Nephron progenitor cell (in vitro differentiated cells): ENCODE data around the gene CD8B.

ENCODE experiments used
- DNase-seq: peaks from one replicate; pipeline ENCODE4 v3.0.0; 2021
- H3K27ac Mint-ChIP-seq: 2 replicates; pipeline ENCODE4 v1.8.0; 2021; ENCODE audit warnings: mild to moderate bottlenecking, moderate library complexity, mixed read lengths
- H3K27me3 Mint-ChIP-seq: 2 replicates; pipeline ENCODE4 v1.8.0; 2021; ENCODE audit warnings: mild to moderate bottlenecking, low read depth, mixed read lengths; ENCODE audit not compliant: poor library complexity
- H3K36me3 Mint-ChIP-seq: 2 replicates; pipeline ENCODE4 v1.8.0; 2021; ENCODE audit warnings: low read depth, mixed read lengths
- H3K4me1 Mint-ChIP-seq: 2 replicates; pipeline ENCODE4 v1.8.0; 2021; ENCODE audit warnings: mixed read lengths
- H3K4me3 Mint-ChIP-seq: 2 replicates; pipeline ENCODE4 v1.8.0; 2021; ENCODE audit warnings: mild to moderate bottlenecking, moderate library complexity, mixed read lengths
- H3K9me3 Mint-ChIP-seq: 2 replicates; pipeline ENCODE4 v1.8.0; 2021; ENCODE audit warnings: mild to moderate bottlenecking, moderate library complexity, mixed read lengths
- CTCF ChIP-seq: fragments of 200-600 bp; sonication (generic); IDR thresholded peaks from 2 replicates; pipeline ENCODE4 v1.5.0; 2021; ENCODE audit warnings: antibody characterized with exemption

The CD8B gene

GRCh38 chr2:86800856-86801567, 60.7 kb downstream of the CD8B start:
- Mint-ChIP-seq H3K4me1 (no peaks in the 10 kb centered on the region), H3K36me3 (peaks cover 12% of the 10 kb centered on the region), H3K27me3 (peaks cover 19% of the 10 kb centered on the region), H3K9me3 (peaks cover 25% of the 10 kb centered on the region), H3K27ac (no peak overlapping the region), H3K4me3 (no peak overlapping the region)
- no peak for TF ChIP-seq CTCF
- DNase-seq = no peak

GRCh38 chr2:86794861-86795260, 66.8 kb downstream of the CD8B start:
- H3K36me3 Mint-ChIP-seq = peaks cover 17% of the 10 kb centered on the region
- H3K27me3 Mint-ChIP-seq = peaks cover 75% of the 10 kb centered on the region
- TF ChIP-seq CTCF = no peak
- DNase-seq = no peak
- no peak overlapping the region for H3K27ac Mint-ChIP-seq
- no peak overlapping the region for H3K4me3 Mint-ChIP-seq
- H3K9me3 Mint-ChIP-seq = peaks cover 37% of the 10 kb centered on the region
- peaks cover 15% of the 10 kb centered on the region for H3K4me1 Mint-ChIP-seq

GRCh38 chr2:86793752-86794151, 67.9 kb downstream of the CD8B start:
- no peak for DNase-seq
- Mint-ChIP-seq H3K4me3 (no peak overlapping the region), H3K27ac (no peak overlapping the region), H3K36me3 (peaks cover 17% of the 10 kb centered on the region), H3K27me3 (peaks cover 86% of the 10 kb centered on the region), H3K9me3 (peaks cover 37% of the 10 kb centered on the region), H3K4me1 (peaks cover 15% of the 10 kb centered on the region)
- no peak for TF ChIP-seq CTCF

- H3K9me3 Mint-ChIP-seq = peaks cover 17% of the 10 kb centered on the region
Observed at GRCh38 chr2:86791573-86791972, 70.1 kb downstream of the CD8B start.

GRCh38 chr2:86790676-86791572, 70.8 kb downstream of the CD8B start, which contains the start of gene CD8A:
CD8A (minus strand) TSS chr2:86790913; CDS start chr2:86790825, 88 bp downstream.
- peak; percentile 51 for DNase-seq
- Mint-ChIP-seq H3K27me3 (peaks cover 100% of the 10 kb centered on the region), H3K4me3 (peak within 1 kb of the TSS; percentile 79), H3K36me3 (peaks cover 4% of the 10 kb centered on the region), H3K4me1 (peaks cover 21% of the 10 kb centered on the region), H3K9me3 (peaks cover 11% of the 10 kb centered on the region), H3K27ac (no peak within 1 kb of the TSS)
- TF ChIP-seq CTCF = no peak

More at GRCh38 chr2:86791573-86791972, 70.1 kb downstream of the CD8B start:
- TF ChIP-seq CTCF = no peak
- Mint-ChIP-seq H3K27me3 (peaks cover 99% of the 10 kb centered on the region), H3K27ac (no peak overlapping the region), H3K4me3 (peak overlapping the region; percentile 79), H3K36me3 (peaks cover 9% of the 10 kb centered on the region), H3K4me1 (peaks cover 21% of the 10 kb centered on the region)
- peak; percentile 36 for DNase-seq
